GM21367 (cell line): Measurements from ENCODE around the gene ELK1.

Experiments used
- ATAC-seq: cut with Tn5 transposase; IDR thresholded peaks from one replicate; pipeline ENCODE4 v1.9.1; 2021; ENCODE audit not compliant: unreplicated experiment

The ELK1 gene

GRCh38 chrX:47645530-47645929, 4.8 kb downstream of the ELK1 start:
- ATAC-seq, result no peak

GRCh38 chrX:47644557-47645091, 5.7 kb downstream of the ELK1 start:
- ATAC-seq, result no peak

- no peak for ATAC-seq
These were observed 6.4 kb downstream of the ELK1 start for GRCh38 chrX:47643926-47644325.

- ATAC-seq, result no peak
These were observed 11.5 kb downstream of the ELK1 start for GRCh38 chrX:47638816-47639215.

- ATAC-seq, result peak; percentile 78
These were observed 12.7 kb downstream of the ELK1 start for GRCh38 chrX:47637546-47638195.

- no peak for ATAC-seq
These were observed 15.3 kb downstream of the ELK1 start for GRCh38 chrX:47634871-47635575.

- no peak for ATAC-seq
These were observed 16.4 kb downstream of the ELK1 start for GRCh38 chrX:47633689-47634590.

- ATAC-seq, result no peak
These were observed 17.7 kb downstream of the ELK1 start for GRCh38 chrX:47632666-47633065.

GRCh38 chrX:47631676-47632075, 18.7 kb downstream of the ELK1 start:
- no peak for ATAC-seq

GRCh38 chrX:47629419-47630200, 20.8 kb downstream of the ELK1 start, which contains the start of gene CFP:
Gene CFP (minus strand): TSS chrX:47629930. CDS start chrX:47629844, 86 bp downstream.
- ATAC-seq, result no peak

GRCh38 chrX:47628982-47629381, 21.4 kb downstream of the ELK1 start:
- no peak for ATAC-seq

- ATAC-seq, result no peak
These were observed 25.0 kb downstream of the ELK1 start for GRCh38 chrX:47625365-47625764.

GRCh38 chrX:47623540-47624027, 26.8 kb downstream of the ELK1 start:
- no peak for ATAC-seq

- no peak for ATAC-seq
These were observed 28.5 kb downstream of the ELK1 start for GRCh38 chrX:47621851-47622250.

GRCh38 chrX:47620303-47620685, 30.1 kb downstream of the ELK1 start:
- no peak for ATAC-seq

- no peak for ATAC-seq
These were observed 30.7 kb downstream of the ELK1 start, which contains the start of gene SYN1 for GRCh38 chrX:47619486-47620302. Gene SYN1 (minus strand): TSS chrX:47619857. CDS start chrX:47619728, 129 bp downstream.

GRCh38 chrX:47618923-47619485, 31.4 kb downstream of the ELK1 start:
- no peak for ATAC-seq

GRCh38 chrX:47614618-47615017, 35.7 kb downstream of the ELK1 start:
- ATAC-seq, result no peak

GRCh38 chrX:47613082-47613481, 37.3 kb downstream of the ELK1 start:
- no peak for ATAC-seq
